Activated CD4-positive, alpha-beta T cell treated with anti-CD3 and anti-CD28 coated beads, Interleukin-2, amount 50 U/mL, for 48 hours (primary cell): ENCODE data around the gene PRDM2.
A peak's percentile ranks its signal among the peaks of the same experiment; 100 is the strongest.

ENCODE experiments used
- DNase-seq, 2 experiments: peaks; one replicate each; pipeline ENCODE4 v3.0.0-alpha.2; 2020

PRDM2 gene

DNA sequence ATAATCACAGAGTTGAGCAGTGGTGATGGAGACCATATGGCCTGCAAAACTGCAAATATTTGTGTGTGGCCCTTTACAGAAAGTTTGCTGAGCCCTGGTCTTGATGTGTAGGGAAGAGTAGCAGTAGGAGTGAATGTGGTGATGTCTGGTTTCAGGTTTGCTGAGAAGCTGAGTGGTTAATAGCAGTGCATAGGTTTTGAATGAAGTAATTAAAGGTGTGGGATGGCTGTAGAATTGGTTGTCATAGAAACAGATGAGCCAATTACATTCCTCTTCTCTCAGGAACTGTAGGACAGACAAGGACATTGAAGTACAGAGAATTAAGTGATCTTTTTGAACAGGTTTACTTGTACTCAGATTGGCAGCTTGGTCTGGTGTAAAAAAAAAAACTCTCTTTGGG, 37.4 kb downstream of the PRDM2 start:
- no peak for DNase-seq

DNA sequence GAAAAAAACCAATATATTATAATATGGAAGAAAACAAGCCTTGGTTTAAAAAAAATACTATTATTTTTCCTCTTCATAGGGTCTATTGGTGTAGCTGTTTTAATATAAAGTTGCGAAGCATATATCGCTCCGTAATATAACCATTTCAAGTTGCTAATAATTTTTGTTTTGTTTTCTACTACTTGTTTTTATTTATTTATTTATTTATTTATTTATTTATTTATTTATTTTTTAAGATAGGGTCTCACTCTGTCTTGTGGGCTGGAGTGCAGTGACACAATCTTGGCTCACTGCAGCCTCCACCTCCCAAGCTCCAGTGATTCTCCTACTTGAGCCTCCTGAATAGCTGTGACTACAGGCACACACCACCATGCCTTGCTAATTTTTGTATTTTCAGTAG, 46.4 kb downstream of the PRDM2 start:
- no peak for DNase-seq

DNA sequence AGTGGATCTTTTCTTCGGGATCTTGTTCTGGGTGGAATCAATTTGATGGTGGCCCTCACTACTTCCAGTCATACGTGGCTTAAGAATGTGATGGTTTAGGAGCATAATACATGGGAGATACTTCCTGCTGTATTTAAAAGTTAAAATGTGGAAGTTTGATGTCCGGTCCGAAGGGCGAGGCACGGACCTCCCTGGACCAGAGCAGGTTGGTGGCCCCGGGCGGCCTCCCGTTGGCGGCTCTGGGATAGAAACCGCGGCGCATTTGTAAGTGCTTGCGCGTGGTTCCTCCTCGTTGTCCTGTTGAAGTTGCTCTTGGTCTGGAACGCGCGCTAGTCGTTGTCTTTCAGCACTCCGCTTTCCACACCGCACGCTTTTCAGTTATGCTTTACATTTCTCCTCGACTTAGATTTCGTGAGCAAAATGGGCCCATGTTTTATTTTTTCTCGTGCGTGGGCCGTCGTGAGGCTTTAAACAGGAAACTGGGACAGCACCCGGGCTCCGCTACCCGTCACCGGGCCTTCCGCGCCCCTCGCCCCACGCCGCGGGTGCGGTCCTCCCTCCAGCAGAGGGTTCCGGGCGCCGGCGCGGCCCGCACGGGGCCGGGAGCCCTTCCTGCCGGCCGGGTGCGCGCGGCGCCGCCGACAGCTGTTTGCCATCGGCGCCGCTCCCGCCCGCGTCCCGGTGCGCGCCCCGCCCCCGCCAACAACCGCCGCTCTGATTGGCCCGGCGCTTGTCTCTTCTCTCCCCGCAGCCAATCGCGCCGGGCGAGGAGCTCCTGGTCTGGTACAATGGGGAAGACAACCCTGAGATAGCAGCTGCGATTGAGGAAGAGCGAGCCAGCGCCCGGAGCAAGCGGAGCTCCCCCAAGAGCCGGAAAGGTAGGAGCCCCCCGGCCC, 48.9 kb downstream of the PRDM2 start:
- DNase-seq: peak; percentile 93 to 94

DNA sequence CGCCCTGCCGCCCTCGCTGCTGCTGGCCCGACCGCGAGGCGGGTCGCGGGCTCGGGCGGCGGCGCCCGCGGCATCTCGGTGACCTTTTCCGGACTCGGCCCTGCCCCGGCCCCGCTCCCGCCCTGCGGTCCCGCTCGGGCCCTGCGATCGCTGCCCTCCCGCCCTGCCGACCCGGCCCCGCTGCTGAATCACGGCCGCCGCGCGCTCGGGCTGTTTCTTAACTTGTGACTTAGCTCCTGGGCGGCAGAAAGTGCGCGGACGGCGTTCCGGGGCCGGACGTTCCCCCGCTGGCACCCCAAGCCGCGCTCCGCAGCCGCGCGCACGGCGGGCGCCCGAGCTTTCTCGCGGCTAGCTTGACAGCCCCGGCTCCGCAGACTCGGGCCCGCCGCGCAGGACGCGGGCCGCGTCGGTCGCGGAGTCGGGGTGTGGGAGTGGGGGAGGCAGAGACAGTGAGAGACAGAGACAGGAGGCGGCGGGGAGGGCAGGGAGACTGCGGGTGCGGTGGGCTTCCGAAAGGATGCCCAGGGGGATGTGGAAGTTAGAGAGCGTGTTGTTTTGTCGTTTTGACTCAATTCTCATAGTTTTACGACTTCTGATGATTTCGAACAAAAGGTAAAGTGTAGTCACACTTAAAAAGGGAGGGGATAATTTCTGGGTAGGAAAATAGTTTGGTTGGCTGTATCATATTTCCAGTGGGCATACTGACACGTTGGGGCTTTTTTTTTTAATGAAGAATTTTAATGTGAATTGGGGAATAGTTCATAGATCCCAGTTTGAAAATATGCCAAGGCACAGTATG, 49.8 kb downstream of the PRDM2 start:
- DNase-seq: peak; percentile 53 to 57

DNA sequence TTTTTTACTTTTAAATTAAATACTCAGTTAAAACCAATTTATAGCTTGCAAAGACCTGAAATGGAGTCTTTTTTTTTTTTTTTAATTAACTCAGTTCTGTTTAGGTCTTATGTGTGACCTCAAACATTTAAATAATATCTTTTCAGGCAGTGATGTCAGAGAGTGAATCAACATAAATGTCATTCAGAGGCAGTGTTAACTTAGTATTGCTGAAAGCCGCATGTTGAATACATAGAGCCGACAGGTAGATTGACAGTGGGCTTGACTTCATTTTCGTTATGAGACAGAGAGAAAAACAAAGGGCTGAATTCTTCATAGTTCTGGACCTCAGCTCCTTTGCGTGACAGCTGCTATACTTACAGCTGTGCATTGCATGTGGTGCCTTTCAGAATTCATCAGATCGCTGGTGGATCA, 51.5 kb downstream of the PRDM2 start:
- no peak for DNase-seq

DNA sequence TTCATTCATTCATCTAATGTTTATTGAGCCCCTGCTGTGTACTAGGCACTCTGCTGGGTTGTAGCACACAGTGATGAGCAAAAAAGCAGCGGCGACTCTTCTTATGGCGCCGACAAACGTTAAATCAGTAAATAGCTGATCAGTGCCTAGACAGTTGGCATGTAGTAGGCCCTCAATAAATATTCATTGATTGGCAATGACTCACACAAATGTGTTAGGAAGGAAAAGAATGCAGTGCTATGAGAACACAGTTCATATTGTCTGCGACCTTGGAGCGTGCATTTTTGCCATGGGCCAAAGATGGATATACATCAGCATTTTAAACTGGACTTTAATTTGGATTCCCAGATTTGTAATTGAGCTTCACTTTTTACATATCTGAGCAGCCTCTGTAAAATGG, 52.0 kb downstream of the PRDM2 start:
- no peak for DNase-seq

DNA sequence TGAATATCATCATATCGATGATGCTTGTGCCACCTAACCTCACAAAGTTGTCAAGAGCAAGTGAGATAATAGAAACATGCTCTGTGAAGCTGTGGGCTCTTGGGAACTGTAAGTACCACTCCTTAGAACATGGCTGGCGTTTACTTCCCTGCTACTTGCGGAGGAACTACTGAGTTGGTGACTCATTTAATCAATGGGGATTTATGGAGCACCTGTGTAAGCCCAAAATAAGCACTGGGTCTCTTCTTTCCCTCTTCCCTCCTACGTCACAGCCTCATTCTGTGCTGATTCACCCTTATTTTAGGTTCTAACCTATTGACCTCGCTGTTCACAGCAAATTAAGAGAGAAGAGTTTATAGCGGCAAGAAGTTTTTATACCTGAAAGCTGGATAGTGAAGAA, 52.9 kb downstream of the PRDM2 start:
- DNase-seq: no peak

DNA sequence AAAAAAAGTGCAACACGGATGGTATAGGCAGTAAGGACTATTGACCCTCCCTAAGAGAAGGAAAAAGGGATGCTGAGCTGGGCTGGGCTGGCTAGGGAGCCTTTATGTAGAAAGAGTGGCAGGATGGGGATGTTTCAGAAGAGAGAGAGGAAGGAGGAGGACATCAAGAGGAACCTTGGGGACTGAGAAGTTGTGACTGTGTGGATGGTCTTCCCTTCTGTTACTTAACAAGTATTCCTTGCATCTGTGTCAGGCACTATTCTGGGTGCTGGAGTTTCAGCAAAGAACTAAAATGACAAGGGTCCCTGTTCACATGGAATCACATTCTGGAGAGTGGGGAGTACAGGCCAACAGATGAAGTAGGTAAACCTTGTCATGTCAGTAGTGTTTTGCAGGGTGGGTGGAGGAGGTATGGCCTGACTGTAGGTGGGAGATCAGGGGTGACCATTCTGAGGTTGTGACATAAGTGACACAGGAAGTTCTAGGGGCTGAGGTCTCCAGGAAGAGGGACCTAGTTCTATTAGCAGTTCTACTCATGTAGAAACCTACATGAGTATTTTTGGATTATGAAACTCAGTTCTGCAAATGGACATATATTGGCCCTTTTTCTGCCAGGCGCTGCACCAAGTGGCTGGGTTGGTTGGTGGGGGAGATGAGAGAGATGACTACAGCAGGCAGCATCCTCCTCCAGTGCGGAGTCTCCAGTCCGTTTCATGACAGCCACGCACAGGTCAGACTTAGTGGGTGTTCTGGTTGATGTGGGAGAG, 53.8 kb downstream of the PRDM2 start:
- no peak for DNase-seq

DNA sequence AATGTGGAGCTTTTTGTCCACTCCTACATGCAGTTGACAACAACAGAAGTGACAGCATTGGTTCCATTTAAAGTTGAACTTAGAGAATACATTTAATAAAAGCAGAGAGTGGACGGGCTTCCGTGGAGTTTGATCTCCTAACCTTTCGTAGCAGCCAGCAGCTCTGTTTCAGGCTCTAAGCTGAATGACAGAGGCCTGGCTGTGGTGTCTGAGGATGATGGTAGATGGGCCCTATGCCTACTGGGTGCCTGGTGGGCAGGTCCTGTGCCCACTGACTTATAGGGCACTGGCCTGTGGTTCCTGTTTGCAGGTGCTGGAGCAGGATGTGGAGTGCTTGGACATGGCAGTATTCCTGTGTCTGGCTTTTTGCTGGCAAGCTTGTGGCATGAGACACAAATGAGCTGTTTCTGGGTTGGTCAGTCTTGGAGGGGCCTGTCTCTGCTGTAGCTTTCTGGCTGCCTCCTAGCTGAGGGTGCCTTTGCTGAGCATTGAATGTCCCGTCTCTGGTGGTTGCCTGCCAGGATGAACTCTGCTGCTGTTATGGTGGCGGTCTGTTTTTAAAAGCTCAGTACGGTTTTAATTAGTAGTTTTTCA, 54.6 kb downstream of the PRDM2 start:
- DNase-seq: no peak

DNA sequence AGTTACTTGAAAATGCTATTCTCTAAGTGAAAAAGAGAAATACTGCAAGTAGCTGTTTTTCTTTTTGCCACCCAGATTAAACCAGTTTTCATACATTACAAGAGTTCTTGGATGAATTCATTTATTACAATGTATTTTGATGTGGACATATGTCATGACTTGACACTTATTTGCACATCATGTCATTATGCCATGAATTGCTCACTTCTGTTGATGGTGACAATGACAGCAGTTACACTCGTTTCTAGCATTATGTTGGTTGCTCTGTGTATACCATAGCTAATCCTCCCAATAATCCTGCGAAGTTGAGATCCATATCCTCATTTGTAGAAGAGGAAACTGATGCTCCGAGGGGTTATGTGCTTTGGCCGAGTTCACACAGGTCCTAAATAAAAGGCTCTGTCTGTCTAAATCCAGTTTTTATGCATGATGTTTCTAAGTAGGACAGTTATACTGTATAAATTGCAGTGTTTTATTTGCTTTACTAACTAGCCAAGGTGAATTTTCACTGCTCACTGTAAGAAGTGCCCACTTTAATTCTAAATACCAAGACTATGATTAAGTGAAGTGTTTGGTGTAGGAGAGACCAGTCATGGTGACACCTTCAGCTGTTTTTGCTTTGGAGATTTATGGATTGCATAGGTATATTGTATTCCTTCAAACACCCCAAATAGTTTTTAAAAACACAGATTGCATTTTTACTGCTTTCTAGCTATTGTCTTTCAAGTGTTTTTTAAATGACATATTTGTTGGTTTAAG, 56.7 kb downstream of the PRDM2 start:
- DNase-seq: no peak

DNA sequence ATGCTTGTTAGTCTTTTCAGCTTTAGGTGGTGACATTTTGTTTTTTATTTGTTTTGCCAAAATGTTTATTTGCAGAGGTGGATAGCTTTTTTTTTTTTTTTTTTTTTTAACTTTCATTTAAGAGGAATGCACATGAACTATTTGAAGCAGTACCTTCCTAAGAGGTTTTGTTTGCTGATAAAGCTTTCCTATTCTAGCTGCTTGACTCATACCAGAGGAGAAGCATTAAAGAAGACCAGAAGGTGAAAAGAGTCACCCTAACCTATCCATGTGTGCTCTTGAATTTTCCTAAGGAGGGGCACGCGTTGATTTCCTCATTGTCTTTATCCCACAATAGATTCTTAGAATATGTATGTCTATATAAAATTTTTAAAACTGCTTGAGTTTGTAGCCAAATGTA, 57.7 kb downstream of the PRDM2 start:
- no peak for DNase-seq

DNA sequence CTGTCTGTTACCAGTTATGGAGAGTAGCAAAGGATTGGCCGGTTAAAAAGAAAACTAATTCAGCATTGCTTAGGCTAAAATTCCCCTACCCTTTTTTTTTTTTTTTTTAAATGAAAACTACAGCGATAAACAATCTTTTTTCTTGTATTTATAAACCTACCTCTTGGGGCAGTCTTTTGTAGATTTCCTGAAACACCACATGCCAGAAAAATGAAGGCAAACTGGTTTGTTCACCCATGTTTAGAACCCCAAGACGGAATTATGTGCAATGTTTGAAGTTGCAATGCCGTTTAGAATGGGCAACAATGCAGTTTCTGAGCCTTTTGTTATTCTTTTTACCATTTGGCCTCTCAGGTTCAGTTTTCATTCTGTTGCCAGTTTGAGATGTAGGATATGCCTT, 59.1 kb downstream of the PRDM2 start:
- no peak for DNase-seq

DNA sequence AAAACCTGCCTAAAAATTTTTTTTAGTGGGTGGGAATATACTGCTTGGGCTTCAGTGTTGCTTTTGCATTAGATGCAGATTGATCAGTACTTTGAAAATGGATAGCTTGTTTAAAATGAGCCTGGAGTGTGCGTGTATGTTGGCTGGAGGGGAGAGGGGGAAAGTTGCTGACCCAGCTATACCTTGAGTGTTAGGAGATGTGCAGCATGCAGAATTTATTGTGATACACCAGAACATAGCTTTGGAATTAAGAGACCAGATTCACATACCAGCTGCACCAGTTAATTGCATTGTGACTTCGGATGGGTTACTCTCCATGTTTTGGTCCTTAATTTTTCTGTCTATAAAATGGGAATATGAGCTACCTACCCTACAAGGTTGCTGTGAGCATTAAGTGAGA, 60.4 kb downstream of the PRDM2 start:
- DNase-seq: no peak

DNA sequence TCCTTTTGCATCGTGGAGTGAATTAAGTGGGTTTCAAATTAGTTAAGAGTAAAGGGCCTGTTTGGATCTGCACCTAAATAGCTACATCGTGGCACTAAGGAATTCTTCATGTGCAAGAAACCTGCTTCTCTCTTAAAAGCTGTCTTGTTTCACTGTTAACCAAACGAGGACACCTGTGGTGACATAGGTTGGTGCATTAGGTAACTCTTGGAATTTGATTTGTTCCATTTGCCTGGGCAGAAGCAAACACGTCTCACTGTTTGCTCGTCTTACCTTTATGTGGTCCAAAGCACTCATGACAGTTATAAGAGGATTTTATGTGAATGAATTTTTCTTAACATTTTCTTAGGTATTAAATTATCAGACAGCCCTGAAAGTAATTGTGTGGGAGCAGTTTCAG, 60.9 kb downstream of the PRDM2 start:
- no peak for DNase-seq

DNA sequence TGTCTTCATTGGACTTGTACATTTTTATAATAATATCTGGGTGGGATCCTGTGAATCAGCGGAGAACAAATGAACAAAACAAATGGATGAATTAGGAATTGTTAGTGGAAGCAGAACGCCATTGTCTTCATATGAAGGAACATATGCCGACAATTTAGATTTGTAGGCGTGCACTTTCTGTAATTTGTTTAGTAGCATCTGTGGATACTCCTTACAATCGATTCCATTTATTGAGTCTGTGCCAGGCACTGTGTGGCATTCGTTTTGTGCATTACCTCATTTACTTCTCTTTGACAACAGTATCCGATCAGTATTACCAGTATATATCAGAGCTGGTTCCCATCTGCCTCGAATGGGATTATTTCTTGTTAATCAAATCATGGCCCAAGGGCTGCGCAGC, 61.9 kb downstream of the PRDM2 start:
- no peak for DNase-seq

DNA sequence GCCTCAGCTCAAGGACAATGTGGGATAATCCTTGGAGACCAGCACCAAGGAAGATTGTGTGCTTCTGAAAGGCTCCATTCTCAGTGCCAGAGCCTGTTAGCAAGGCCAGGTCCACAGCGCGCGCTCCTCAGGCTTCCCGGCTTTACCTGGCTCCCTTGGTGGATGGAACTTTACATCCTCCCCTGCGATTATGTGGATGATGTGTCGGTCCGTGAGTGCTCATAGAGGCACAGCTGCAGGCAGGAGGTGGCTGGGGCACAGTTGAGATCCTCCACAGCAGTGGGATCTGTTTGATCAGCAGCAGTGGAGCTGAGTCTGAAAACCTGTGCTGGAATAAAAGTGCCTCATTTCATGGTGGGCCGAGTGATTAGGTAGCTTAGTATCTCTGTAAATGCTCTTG, 62.7 kb downstream of the PRDM2 start:
- no peak for DNase-seq

DNA sequence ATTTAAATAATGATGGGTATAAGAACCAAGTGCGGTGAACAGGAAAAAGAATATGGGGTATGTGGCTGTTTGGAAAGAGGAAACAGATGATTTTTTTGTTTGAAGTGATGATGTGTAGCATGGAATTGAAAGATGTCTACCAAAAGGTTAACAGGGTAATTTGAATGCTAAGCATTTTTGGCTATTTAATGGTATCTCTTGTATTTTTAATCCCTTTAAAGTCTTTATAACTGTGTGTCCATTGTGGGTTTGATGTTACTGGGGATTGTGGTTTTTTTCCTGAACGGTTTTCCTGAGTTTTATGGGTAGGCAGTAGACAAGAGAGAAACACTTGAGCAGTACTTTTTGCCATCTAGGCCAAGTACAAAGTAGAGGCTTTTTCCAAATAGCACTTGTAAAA, 63.2 kb downstream of the PRDM2 start:
- no peak for DNase-seq

DNA sequence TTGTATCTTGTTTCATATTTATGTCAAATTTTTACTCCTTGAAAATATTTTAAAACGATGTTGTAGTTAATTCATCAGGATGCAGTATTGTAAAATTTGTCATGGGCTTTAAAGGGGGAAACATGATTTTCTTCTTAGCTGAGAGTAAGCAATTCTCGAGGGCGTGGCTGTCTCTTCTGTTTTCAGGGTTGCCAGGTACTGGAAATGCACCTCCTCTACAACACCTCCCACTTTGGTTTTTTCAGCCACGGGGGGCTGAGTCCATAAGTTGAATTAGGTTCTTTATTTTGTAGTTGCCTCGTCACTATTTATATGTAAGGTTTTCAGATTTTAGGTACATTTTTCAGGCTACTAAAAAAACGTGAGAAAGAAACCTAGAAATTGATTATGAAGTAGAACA, 64.0 kb downstream of the PRDM2 start:
- DNase-seq: no peak

DNA sequence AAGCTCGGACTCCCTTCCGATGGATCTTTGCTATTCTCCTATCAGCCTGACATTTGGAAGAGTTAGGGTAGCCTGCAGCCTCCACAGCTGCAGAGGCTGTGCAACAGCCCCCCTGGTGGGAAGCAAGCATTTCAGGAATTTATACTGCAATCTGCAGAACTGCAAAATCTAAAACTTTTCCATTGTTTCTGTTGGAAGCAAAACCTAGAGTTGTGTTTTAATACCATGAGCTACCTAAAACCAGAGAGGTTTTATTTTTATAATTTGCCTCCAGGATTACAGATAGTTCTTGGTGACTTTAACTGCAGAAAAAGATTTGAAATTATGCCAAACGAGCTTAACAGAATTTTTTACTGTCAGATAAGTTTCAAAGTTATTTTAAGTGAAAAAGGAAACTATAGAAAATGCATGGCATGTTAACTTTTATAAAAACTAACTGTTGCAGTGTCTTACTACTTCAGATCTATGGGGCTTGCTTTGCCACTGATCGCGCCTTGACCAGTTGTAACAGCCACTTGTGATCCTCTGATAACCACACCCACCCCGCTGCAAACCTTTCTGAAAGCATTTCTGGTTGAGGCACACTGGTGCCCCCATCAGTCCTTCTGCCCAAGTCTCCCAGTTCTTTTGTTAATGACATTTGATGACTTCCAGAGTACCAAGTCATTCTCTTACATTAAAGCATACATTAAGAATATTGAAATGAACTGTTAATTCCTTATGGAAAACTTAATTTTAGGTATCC, 64.8 kb downstream of the PRDM2 start:
- no peak for DNase-seq

DNA sequence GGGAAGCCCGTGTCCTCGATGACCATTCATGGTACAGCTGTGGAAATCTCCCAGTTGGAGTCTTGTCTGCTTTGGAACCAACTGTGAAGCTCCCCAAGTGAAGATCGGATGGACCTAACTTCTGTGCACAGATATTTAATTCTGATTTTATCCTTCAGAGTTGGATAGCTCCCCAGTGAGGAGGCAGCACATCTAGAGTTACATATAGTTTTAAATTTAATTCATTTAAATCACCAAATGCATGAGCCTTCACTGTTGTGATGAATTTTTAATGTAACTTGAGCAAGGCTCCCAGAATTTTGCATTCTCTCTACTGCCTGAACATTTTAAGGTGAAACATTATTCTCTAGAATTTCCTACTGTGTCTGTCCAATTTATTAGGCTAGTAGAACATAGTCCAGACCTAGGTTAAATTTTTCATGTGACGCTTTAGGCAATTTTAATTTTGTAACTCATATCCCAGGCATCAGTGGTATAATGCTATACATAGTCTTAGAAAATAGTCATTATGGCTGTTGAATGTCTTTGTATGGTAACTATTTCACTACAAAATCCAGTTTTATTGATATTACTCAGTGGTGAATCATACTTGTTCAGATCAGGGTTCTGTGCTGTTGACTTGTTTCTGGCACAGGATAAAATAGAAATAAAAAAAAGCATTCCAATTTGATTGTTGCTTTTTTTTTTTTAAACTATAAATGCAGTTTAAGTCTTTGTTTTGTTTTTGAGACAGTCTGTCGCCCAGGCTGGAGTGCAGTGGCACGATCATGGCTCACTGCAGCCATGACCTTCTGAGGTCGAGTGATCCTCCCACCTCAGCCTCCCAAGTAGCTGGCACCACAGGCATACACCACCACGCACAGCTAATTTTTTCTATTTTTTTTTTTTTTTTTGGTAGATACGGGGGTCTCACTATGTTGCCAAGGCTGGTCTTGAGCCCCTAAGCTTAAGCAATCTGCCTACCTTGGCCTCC, 66.9 kb downstream of the PRDM2 start:
- DNase-seq: no peak
